OCI-LY7 (cell line): ENCODE measurements around the gene HNRNPH3. TPM values are rescaled to one million over a fixed set of nuclear protein-coding genes. Genes with fewer than 3 reads are reported as not detected.
"Not testable (repeated sequence)": the region's sequence is repeated elsewhere in the genome, so short reads cannot be mapped to it uniquely, and the experiment has no call there.

ENCODE experiments used
- BruUV-seq: library from RNA; stranded (reverse); fragments of 400-500 nt; replicated peaks from 2 replicates; lab custom pipeline; 2021; lab: Mats Ljungman, UMichigan
- CTCF ChIA-PET: fragments of 300-600 bp; sonication (Branson Sonifier 250); formaldehyde crosslinking; loops from one replicate; lab custom pipeline; 2022; ENCODE audit warnings: antibody characterized with exemption; ENCODE audit not compliant: unreplicated experiment; lab: Charles Lee
- POLR2A ChIA-PET: fragments of 300-600 bp; sonication (Branson Sonifier 250); formaldehyde crosslinking; loops from one replicate; lab custom pipeline; 2022; ENCODE audit warnings: antibody characterized with exemption; lab: Charles Lee
- DNase-seq: peaks from one replicate; pipeline ENCODE4 v3.0.0-alpha.2; 2015; ENCODE audit warnings: low spot score
- H2AFZ ChIP-seq: fragments of 200-600 bp; sonication (generic), shearing (Covaris generic); 2 replicates; pipeline ENCODE4 v1.6.1; 2014; ENCODE audit warnings: mild to moderate bottlenecking, antibody characterized with exemption, low read length, moderate library complexity
- H3K27ac ChIP-seq: fragments of 200-600 bp; sonication (generic); 2 replicates; pipeline ENCODE4 v1.5.1; 2014; ENCODE audit warnings: mixed run types, low read depth, mild to moderate bottlenecking, moderate library complexity, low read length, inconsistent platforms; ENCODE audit not compliant: poor library complexity, severe bottlenecking
- H3K36me3 ChIP-seq: fragments of 200-600 bp; sonication (generic); 2 replicates; pipeline ENCODE4 v1.6.1; 2014; ENCODE audit warnings: mild to moderate bottlenecking, antibody characterized with exemption, low read length, moderate library complexity, mixed read lengths; ENCODE audit not compliant: insufficient read depth
- H3K4me1 ChIP-seq: fragments of 200-600 bp; sonication (generic); 2 replicates; pipeline ENCODE4 v1.5.1; 2014; ENCODE audit warnings: mild to moderate bottlenecking, low read length; ENCODE audit not compliant: insufficient read depth, poor library complexity, severe bottlenecking
- H3K4me2 ChIP-seq: fragments of 200-600 bp; sonication (generic); 2 replicates; pipeline ENCODE4 v1.6.1; 2014; ENCODE audit warnings: mild to moderate bottlenecking, low read length
- H3K4me3 ChIP-seq: fragments of 200-600 bp; sonication (generic); 2 replicates; pipeline ENCODE4 v1.5.1; 2014; ENCODE audit warnings: mild to moderate bottlenecking, low read depth, low read length; ENCODE audit not compliant: poor library complexity, severe bottlenecking
- H3K79me2 ChIP-seq: fragments of 200-600 bp; sonication (generic); 2 replicates; pipeline ENCODE4 v1.6.1; 2016; ENCODE audit warnings: low read depth, mild to moderate bottlenecking, low read length, moderate library complexity, mixed read lengths; ENCODE audit not compliant: insufficient read depth
- H3K9me2 ChIP-seq: fragments of 200-600 bp; sonication (generic); 2 replicates; pipeline ENCODE4 v1.6.1; 2016; ENCODE audit warnings: mild to moderate bottlenecking, low read length, mixed read lengths; ENCODE audit not compliant: insufficient read depth
- H3K9me3 ChIP-seq: fragments of 200-600 bp; sonication (generic); 2 replicates; pipeline ENCODE4 v1.6.1; 2014; ENCODE audit warnings: mild to moderate bottlenecking, mixed run types, low read length, mixed read lengths
- H4K20me1 ChIP-seq: fragments of 200-600 bp; sonication (generic); 2 replicates; pipeline ENCODE4 v1.6.1; 2014; ENCODE audit warnings: mild to moderate bottlenecking, antibody characterized with exemption, low read length, moderate library complexity, mixed read lengths; ENCODE audit not compliant: insufficient read depth
- EZH2phosphoT487 ChIP-seq: fragments of 200-600 bp; sonication (generic); IDR thresholded peaks from 2 replicates; pipeline ENCODE4 v1.6.1; 2018; ENCODE audit warnings: low read depth, borderline replicate concordance, mild to moderate bottlenecking, mixed run types, antibody characterized with exemption, low read length, moderate library complexity, mixed read lengths
- intact Hi-C: fragments of 100-400 bp; cut with micrococcal nuclease; formaldehyde crosslinking; loops from one replicate; pipeline ENCODE4 v1.10.0; 2022; ENCODE audit not compliant: unreplicated experiment
- total RNA-seq, 2 experiments: library from RNA; depleted of rRNA in 1 of 2; stranded (reverse); fragments of >200 nt in 1 of 2; shearing (Covaris generic) in 1 of 2; gene quantifications; 2 replicates each; pipeline ENCODE4 v1.2.3, GENCODE V29; 2014 to 2022
- TF ChIP-seq, protein P1 (sequence below): fragments of 200-600 bp; sonication (generic); conservative IDR thresholded peaks from 2 replicates; pipeline ENCODE4 v1.5.1; 2014; ENCODE audit warnings: mild to moderate bottlenecking, antibody characterized with exemption, low read length, moderate library complexity, mixed read lengths

The HNRNPH3 gene
- total RNA-seq, 2 experiments from 2014 or later, result 30.8 to 241 TPM

DNA sequence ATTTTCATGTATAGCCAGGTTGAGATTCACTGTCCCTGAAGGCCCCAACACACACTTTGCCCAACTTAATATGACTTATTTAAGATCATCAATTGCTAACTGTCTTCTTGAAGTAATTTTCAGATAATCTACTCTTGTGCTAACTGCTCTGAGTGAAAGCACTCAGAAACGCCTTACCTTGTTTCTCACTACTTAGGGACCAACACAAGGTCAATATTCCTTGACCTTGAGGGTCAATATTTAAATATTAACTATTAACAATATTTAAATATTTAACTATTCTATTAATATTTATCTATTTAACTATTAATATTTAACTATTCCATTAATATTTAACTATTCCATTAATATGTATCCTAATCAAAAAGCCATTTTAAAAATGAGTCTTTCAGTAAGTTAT lies 26.0 kb upstream of the HNRNPH3 start:
- no peak overlapping the region for H3K4me3 ChIP-seq
- no peaks in the 10 kb centered on the region for H3K36me3 ChIP-seq
- H3K9me3 ChIP-seq, result no peaks in the 10 kb centered on the region
- no TSS peak for BruUV-seq
- no peaks in the 10 kb centered on the region for H3K9me2 ChIP-seq
- TF ChIP-seq, protein P1, sequence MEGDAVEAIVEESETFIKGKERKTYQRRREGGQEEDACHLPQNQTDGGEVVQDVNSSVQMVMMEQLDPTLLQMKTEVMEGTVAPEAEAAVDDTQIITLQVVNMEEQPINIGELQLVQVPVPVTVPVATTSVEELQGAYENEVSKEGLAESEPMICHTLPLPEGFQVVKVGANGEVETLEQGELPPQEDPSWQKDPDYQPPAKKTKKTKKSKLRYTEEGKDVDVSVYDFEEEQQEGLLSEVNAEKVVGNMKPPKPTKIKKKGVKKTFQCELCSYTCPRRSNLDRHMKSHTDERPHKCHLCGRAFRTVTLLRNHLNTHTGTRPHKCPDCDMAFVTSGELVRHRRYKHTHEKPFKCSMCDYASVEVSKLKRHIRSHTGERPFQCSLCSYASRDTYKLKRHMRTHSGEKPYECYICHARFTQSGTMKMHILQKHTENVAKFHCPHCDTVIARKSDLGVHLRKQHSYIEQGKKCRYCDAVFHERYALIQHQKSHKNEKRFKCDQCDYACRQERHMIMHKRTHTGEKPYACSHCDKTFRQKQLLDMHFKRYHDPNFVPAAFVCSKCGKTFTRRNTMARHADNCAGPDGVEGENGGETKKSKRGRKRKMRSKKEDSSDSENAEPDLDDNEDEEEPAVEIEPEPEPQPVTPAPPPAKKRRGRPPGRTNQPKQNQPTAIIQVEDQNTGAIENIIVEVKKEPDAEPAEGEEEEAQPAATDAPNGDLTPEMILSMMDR, result no peak
- TF ChIP-seq EZH2phosphoT487, result no peak
- no peaks in the 10 kb centered on the region for H4K20me1 ChIP-seq
- H2AFZ ChIP-seq, result no peak overlapping the region
- POLR2A ChIA-PET, result interaction anchor here (0.9 to 1.7 kb wide), 4 partner anchors 15 to 518 kb away, joined by 3 to 5 read pairs (median 4); no protein-coding TSS in a partner anchor
- no peaks in the 10 kb centered on the region for H3K79me2 ChIP-seq
- H3K27ac ChIP-seq, result no peak overlapping the region
- intact Hi-C loops, result loop anchor here (10.0 kb wide), 1 partner anchor 421 kb away; the partner anchor contains the start of gene SIRT1
- DNase-seq, result no peak
- no peak overlapping the region for H3K4me2 ChIP-seq
- H3K4me1 ChIP-seq, result peaks cover 16% of the 10 kb centered on the region
- CTCF ChIA-PET, result interaction anchor here (1.6 kb wide), 1 partner anchor 93 kb away, joined by 4 read pairs; no protein-coding TSS in a partner anchor

DNA sequence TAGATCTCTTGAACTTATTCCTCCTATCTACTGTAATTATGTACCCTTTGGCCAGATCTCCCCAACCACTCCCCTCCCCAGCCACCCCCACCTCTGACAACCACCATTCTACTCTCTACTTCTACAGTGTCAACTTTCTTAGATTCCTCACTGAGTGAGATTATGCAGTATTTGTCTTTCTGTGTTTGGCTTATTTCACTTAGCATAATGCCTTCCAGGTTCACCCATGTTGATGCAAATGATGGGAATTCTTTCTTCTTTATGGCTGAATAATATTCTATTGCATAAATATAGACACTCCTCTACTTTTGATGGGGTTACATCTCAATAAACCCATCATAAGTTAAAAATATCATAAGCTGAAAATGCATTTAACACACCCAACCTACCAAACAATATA lies 21.3 kb upstream of the HNRNPH3 start:
- Histone ChIP-seq H3K79me2 (no peaks in the 10 kb centered on the region), H3K9me3 (no peaks in the 10 kb centered on the region), H3K27ac (no peak overlapping the region), H3K4me3 (no peak overlapping the region), H3K4me2 (no peak overlapping the region), H3K36me3 (no peaks in the 10 kb centered on the region), H2AFZ (no peak overlapping the region), H3K4me1 (no peaks in the 10 kb centered on the region), H4K20me1 (no peaks in the 10 kb centered on the region), H3K9me2 (no peaks in the 10 kb centered on the region)
- intact Hi-C loops, result no loop called here
- TF ChIP-seq, protein P1, result no peak
- TF ChIP-seq EZH2phosphoT487, result no peak
- no TSS peak for BruUV-seq
- ChIA-PET POLR2A (interaction anchor here (0.6 to 1.5 kb wide), 4 partner anchors 9 to 473 kb away, joined by 3 to 5 read pairs (median 4); partner anchors contain the start of gene DNAJC12), CTCF (no interaction called here)
- no peak for DNase-seq

DNA sequence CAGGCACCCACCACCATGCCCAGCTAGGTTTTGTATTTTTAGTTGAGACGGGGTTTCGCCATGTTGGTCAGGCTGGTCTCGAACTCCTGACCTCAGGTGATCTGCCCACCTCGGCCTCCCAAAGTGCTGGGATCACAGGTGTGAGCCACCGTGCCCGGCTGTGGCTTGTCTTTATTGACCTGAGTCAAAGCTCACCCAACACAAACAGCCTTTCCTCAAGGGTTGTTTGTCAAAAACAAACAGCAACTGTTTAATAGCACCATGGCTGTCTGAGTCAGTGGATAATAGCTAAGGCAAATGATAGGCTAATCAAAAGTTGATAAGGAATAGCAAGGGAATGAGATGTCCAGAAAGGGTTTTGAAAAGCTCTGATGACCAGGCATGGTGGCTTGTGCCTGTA lies 16.9 kb upstream of the HNRNPH3 start:
- H3K4me1 ChIP-seq, intact Hi-C loops, H2AFZ ChIP-seq, H3K4me3 ChIP-seq, H4K20me1 ChIP-seq, H3K9me2 ChIP-seq, H3K27ac ChIP-seq, H3K4me2 ChIP-seq, H3K36me3 ChIP-seq, DNase-seq, BruUV-seq, H3K79me2 ChIP-seq: not testable (repeated sequence)
- POLR2A ChIA-PET, result interaction anchor here (0.6 to 1.6 kb wide), 3 partner anchors 11 to 271 kb away, joined by 4 to 6 read pairs (median 5); no protein-coding TSS in a partner anchor
- H3K9me3 ChIP-seq, result peaks cover 14% of the 10 kb centered on the region; the same call in 1 of the 2 replicates
- CTCF ChIA-PET, result interaction anchor here (0.6 kb wide), 1 partner anchor 17 kb away, joined by 6 read pairs; no protein-coding TSS in a partner anchor
